Diencephalon (tissue), 1 donor: ENCODE data around the gene ALDH1L1. TPM values are rescaled to one million over a fixed set of nuclear protein-coding genes. Genes with fewer than 3 reads are reported as not detected.

Source experiments
- small RNA-seq: library from RNA; depleted of rRNA; stranded (forward); fragments of <200 nt; gene quantifications from one replicate; pipeline ENCODE3, GENCODE V24; 2014
- total RNA-seq: library from RNA; depleted of rRNA; stranded (reverse); fragments of >200 nt; gene quantifications from one replicate; pipeline ENCODE4 v1.2.3, GENCODE V29; 2014

ALDH1L1 gene
- 8.5 TPM for total RNA-seq

DNA sequence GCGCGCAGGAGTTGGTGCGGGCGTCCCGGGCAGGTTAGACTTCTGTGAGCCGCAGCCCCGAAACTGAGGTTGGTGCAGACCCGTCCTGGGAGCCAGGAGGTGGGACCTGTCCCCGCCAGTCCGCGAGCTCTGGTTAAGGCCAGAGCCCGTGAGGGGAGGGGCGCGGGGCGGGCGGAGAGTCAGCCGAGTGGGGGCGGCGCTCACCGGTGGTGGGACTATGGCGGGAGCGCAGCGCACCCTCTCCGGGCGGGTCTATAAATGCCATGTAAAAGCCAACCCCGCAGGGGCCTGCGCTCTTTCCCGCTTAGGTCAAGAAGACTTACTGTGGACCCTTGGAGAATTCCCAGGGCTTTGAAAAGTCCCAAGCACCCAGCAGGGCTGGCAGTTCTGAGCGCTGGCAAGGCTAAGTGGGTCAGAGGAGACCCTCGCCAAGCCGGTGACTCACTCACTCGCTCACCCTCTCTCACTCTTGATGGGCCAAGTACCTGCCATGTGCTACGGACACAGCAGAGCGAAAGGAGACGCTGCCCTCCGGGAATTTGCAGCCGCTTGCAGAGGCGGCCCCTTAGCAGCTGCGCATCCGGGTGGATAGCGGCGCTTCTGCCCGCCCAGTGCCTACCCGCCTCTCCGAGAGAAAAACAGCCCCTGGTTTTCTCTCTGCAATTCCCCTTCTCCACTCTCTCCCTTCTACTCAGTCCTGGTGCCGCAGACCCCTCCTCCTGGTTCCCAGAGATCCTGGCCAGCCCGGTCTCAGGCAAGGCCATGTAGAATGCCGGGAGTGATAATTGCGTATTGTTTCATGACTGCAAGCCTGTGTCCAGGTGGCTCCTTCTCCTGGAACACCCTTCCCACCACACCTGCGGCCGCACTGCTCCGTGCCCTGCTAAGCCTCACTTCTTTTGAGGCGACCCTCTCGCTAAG is at the start of gene ALDH1L1:
TSS of gene ALDH1L1 (minus strand) at position 110 of the 921 bp plus-strand sequence. CDS start 19,607 bp downstream, outside the sequence.

DNA sequence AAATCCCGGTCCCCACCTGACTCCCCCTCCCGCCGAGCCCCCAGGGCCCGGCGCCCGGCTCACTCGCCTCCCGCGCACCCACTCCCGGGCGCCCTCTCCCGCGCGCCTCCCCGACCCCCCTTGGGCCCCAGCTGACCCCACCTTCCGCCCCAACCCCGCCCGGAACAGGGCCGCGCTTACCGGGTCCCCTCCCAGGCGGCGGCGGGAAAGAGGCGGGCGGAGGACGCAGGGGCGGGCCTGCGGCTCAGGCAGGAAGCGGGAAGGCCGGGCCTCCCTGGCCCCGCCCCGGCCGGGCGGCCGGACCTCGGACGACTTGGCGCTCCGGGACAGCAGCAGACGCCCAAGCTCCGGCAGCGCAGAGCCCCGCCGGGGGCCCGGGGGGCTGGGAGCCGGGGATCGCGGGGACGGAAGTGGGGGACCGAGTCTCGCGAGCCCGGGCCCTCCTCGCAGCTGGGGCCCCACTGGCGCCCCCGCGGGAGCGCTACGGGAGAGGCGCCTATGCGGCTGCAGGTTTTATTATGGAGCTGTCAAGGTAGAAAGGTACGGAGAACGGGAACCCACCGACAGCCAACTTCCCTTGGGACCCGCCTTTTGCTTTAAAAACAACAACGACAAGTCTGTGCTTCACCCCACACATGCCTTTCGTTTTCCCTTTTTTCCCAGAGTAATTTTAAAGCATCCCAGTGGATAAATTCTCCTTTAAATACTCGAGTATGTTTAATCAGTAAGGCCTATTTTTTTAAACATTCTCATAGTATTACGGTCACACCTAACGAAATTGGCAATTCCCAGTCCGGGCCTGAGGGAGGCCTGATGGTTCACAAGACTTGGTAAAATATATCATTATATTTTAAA is 96.2 kb downstream of the ALDH1L1 start, which contains the start of gene SLC41A3:
TSS of gene SLC41A3 (minus strand) at position 212 of the 855 bp plus-strand sequence. CDS start 15,905 bp downstream, outside the sequence.

Small RNA genes within 50 kb of the gene (small RNA-seq; reads per million reads assigned to genes)
- gene RNU1-30P, result 0.33 reads per million, percentile 29 among the genes with 10 or more reads in this experiment

Other genes starting within 250 kb of the ALDH1L1 start
- gene ROPN1B, start 211.4 kb downstream of the ALDH1L1 start, total RNA-seq, result 3.2 TPM
- gene SLC41A3, start 96.5 kb downstream of the ALDH1L1 start, total RNA-seq, result 63.2 TPM
- 6.7 TPM for gene KLF15, start 176.8 kb upstream of the ALDH1L1 start, total RNA-seq
- 6.5 TPM for gene CFAP100, start 214.3 kb upstream of the ALDH1L1 start, total RNA-seq